Measurements from ENCODE around the gene RAB12. TPM values are rescaled to one million over a fixed set of nuclear protein-coding genes. Genes with fewer than 3 reads are reported as not detected.
A peak's percentile ranks its signal among the peaks of the same experiment; 100 is the strongest.
"Not testable (repeated sequence)": the region's sequence is repeated elsewhere in the genome, so short reads cannot be mapped to it uniquely, and the experiment has no call there.

The RAB12 gene, protein sequence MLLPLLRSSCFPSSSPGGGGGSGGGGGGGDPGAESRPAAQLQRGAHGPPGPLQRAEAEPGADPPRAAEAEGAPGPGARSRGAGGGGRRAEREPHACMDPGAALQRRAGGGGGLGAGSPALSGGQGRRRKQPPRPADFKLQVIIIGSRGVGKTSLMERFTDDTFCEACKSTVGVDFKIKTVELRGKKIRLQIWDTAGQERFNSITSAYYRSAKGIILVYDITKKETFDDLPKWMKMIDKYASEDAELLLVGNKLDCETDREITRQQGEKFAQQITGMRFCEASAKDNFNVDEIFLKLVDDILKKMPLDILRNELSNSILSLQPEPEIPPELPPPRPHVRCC
- total RNA-seq (10 to 100 TPM; 15.0 to 15.3 TPM), polyA plus RNA-seq (0.24 TPM)

DNA sequence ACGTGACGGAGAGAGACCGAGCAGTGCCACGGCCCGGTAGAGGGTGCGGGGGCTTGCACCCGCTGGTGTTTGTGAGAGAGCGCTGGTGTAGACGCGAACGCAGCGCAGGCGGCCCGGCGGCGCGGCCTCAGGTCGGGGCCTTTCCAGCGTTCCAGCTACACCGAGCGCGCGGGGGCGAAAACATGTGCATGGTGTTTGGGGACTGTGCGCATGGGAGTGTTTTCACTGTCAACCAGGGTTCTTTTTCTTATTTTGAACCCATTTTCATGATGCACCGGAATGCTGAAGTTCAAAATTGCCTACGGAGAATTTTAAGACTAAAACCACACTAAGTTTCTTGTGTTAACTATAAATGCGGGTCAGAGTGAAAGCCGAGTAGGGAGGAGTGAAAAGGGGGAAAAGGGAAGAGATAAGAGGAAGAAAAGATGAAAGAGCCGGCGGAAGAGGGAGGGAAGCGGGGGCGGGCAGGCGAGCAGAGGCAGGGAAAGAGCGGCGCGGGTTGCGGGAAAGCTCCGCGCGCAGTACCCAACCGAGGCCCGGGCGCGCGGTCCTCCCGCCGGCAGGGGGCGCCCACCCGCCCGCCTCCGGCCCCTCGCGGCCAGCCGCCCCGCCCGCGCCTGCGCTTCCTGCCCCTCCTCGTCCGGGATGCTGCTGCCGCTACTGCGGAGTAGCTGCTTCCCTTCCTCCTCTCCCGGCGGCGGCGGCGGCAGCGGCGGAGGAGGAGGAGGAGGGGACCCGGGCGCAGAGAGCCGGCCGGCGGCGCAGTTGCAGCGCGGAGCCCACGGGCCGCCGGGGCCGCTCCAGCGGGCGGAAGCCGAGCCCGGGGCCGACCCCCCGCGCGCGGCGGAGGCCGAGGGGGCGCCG, at the start of gene RAB12:
RAB12 (plus strand) TSS at position 643 of the 864 bp plus-strand sequence; CDS start at position 646, 3 bp downstream.
- ChIA-PET POLR2A (interaction anchor here (0.5 to 1.2 kb wide), 3 partner anchors 14 to 1305 kb away, joined by 3 to 6 read pairs (median 6); partner anchors contain the start of gene VAPA), CTCF (interaction anchor here (1.2 kb wide), 1 partner anchor 9 kb away, joined by 11 read pairs; no protein-coding TSS in a partner anchor)
- Mint-ChIP-seq H3K9me3 (no peaks in the 10 kb centered on the region), H3K27ac (peak within 1 kb of the TSS; percentile 84 to 97 (median 94)), H3K36me3 (peaks cover 0 to 13% (median 2%) of the 10 kb centered on the region in 3 donors), H3K4me1 (peaks cover 50 to 58% (median 55%) of the 10 kb centered on the region in 3 donors), H3K4me3 (peak within 1 kb of the TSS; percentile 89 to 97 (median 93)), H3K27me3 (peaks cover 3 to 8% of the 10 kb centered on the region in 2 donors)
- Histone ChIP-seq H3K27me3 (ENCODE audit: insufficient read depth, low read length, poor library complexity, severe bottlenecking) (peaks cover 3% of the 10 kb centered on the region), H3K4me3 (ENCODE audit: low read length) (peak within 1 kb of the TSS; percentile 75), H3K9me3 (ENCODE audit: low read length) (no peaks in the 10 kb centered on the region), H3K4me1 (ENCODE audit: insufficient read depth, low read length) (peaks cover 32% of the 10 kb centered on the region), H3K36me3 (ENCODE audit: insufficient read depth, low read length) (no peaks in the 10 kb centered on the region), H3K27ac (ENCODE audit: low read depth, low read length) (peak within 1 kb of the TSS; percentile 68)
- DNase-seq: peak; percentile 84 to 90 (median 84)

DNA sequence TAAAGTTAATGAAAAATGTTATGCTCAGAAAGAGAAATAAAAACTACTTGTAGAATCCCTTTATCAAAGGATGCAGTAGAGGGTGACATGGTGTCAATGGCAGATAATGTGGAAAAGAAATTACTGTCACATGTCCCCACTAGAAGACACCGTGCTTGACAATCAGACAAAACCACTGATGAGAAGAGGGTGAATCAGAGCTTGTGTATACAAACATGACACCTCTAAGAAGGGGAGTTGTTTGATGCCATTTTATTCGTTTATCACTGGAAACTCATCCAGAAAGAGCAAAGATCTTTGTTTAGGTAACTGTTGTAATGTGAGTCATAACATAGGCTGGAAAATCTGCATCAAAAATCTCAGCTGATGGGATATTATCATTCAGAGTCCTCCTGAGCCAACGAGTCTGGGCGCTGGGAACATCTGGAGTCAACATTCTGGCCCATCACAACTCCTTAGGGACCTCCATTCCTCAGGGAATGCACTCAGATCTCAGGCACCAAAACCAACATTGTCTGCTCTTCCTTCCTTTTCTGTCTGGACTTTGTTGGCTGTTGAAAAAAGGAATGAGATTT, 49.5 kb upstream of the RAB12 start:
- H3K4me3 ChIP-seq (ENCODE audit: low read length): no peak overlapping the region
- peaks cover 0 to 4% (median 0%) of the 10 kb centered on the region in 5 donors for H3K9me3 Mint-ChIP-seq
- H3K36me3 ChIP-seq (ENCODE audit: insufficient read depth, low read length): no peaks in the 10 kb centered on the region
- no peaks in the 10 kb centered on the region for H3K9me3 ChIP-seq (ENCODE audit: low read length)
- H3K36me3 Mint-ChIP-seq: no peaks in the 10 kb centered on the region
- DNase-seq: no peak
- H3K4me3 Mint-ChIP-seq: no peak overlapping the region
- no peaks in the 10 kb centered on the region for H3K27me3 ChIP-seq (ENCODE audit: insufficient read depth, low read length, poor library complexity, severe bottlenecking)
- ChIA-PET POLR2A (no interaction called here), CTCF (no interaction called here)
- no peaks in the 10 kb centered on the region for H3K4me1 Mint-ChIP-seq
- no peak overlapping the region for H3K27ac Mint-ChIP-seq
- no peaks in the 10 kb centered on the region for H3K4me1 ChIP-seq (ENCODE audit: insufficient read depth, low read length)
- peaks cover 2 to 27% of the 10 kb centered on the region in 2 donors for H3K27me3 Mint-ChIP-seq
- no peak overlapping the region for H3K27ac ChIP-seq (ENCODE audit: low read depth, low read length)

DNA sequence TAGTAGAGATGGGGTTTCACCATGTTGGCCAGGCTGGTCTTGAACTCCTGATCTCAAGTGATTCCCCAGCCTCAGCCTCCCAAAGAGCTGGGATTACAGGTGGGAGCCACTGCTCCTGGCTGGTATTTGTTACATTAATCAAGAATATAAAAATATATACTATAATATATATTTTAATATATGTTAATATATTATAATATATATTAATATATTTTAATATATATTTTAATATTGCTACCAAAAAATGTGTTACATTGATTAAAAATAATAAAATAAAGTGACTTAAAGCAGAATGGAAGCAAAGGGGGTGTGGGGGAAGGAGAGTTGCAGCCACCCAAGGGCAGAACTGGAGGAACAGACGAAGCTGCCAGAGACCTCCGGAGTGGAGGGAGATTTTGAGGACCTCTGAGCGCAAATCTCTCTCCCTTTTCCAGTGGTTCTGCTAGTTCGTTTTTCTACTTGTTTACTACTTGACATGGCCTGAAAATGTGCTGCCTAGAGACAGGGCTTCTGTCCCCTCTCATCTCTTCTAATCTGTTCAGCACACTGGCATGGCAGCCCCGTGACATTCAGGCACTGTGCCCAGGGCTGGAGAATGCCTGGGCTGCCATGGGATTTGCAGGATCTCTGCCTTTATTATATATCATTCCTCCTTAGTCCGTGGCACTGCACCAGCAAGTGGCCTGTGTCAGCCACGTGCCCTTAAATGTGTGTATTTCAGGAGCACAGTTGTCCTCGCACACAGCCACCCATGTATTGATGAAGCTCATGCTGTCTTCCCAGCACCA, 47.9 kb upstream of the RAB12 start:
- peaks cover 0 to 27% of the 10 kb centered on the region in 2 donors for H3K27me3 Mint-ChIP-seq
- no peaks in the 10 kb centered on the region for H3K27me3 ChIP-seq (ENCODE audit: insufficient read depth, low read length, poor library complexity, severe bottlenecking)
- no peaks in the 10 kb centered on the region for H3K36me3 ChIP-seq (ENCODE audit: insufficient read depth, low read length)
- no peak for DNase-seq
- no peak overlapping the region for H3K4me3 Mint-ChIP-seq
- no peak overlapping the region for H3K27ac Mint-ChIP-seq
- H3K27ac ChIP-seq (ENCODE audit: low read depth, low read length): no peak overlapping the region
- H3K4me1 ChIP-seq (ENCODE audit: insufficient read depth, low read length): no peaks in the 10 kb centered on the region
- no peaks in the 10 kb centered on the region for H3K4me1 Mint-ChIP-seq
- ChIA-PET POLR2A (no interaction called here), CTCF (no interaction called here)
- no peaks in the 10 kb centered on the region for H3K9me3 ChIP-seq (ENCODE audit: low read length)
- H3K36me3 Mint-ChIP-seq: no peaks in the 10 kb centered on the region
- H3K9me3 Mint-ChIP-seq: peaks cover 0 to 4% (median 0%) of the 10 kb centered on the region in 5 donors
- H3K4me3 ChIP-seq (ENCODE audit: low read length): no peak overlapping the region

DNA sequence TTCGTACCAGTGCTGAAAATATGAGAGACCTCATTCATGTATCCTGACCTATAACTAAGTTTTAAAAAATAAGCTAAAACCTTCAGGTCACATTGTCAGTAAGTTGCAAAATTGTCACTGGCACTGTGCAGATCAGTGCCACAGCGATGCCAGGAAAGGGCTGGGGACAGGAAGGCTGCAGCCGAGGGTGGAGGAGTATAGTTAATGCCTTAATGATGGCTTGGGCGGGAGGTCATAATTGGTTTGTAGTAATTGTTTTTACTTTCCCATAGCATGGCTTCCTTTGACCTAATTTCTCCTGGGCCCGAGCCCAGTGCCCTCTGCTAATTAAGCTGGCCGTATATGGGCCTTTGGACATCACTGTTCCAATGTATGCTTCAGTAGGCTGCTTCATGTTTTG, 47.2 kb upstream of the RAB12 start:
- CTCF ChIA-PET: no interaction called here
- peaks cover 0 to 24% of the 10 kb centered on the region in 2 donors for H3K27me3 Mint-ChIP-seq
- no peaks in the 10 kb centered on the region for H3K36me3 Mint-ChIP-seq
- Histone ChIP-seq H3K27ac (ENCODE audit: low read depth, low read length) (no peak overlapping the region), H3K4me1 (ENCODE audit: insufficient read depth, low read length) (no peaks in the 10 kb centered on the region), H3K9me3 (ENCODE audit: low read length) (no peaks in the 10 kb centered on the region), H3K4me3 (ENCODE audit: low read length) (no peak overlapping the region), H3K27me3 (ENCODE audit: insufficient read depth, low read length, poor library complexity, severe bottlenecking) (no peaks in the 10 kb centered on the region), H3K36me3 (ENCODE audit: insufficient read depth, low read length) (no peaks in the 10 kb centered on the region)
- POLR2A ChIA-PET: no interaction called here
- no peak overlapping the region for H3K27ac Mint-ChIP-seq
- no peak overlapping the region for H3K4me3 Mint-ChIP-seq
- H3K4me1 Mint-ChIP-seq: no peaks in the 10 kb centered on the region
- peaks cover 0 to 4% (median 0%) of the 10 kb centered on the region in 5 donors for H3K9me3 Mint-ChIP-seq
- no peak for DNase-seq

DNA sequence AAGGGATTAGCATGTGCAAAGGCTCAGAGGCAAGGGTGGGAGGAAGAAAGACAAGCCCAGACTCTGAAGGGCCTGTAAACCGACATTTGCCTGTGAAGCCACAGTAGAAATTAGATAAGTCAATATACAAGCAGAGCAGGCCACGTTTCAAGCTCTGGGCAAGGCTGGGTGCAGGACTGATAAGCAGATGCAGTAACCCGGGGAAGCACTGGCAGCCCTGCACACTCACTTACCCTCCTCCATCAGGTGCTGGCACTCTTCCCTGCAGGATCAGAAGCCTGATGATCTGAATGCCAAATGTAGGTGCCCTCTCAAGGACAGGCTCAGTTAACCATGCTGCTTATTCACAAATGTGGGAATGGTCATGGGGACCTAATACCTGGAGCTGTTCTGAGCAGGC, 46.3 kb upstream of the RAB12 start:
- H3K27ac ChIP-seq (ENCODE audit: low read depth, low read length): no peak overlapping the region
- POLR2A ChIA-PET: no interaction called here
- no peak overlapping the region for H3K4me3 ChIP-seq (ENCODE audit: low read length)
- H3K9me3 ChIP-seq (ENCODE audit: low read length): no peaks in the 10 kb centered on the region
- no peak overlapping the region for H3K27ac Mint-ChIP-seq
- H3K4me1 ChIP-seq (ENCODE audit: insufficient read depth, low read length): no peaks in the 10 kb centered on the region
- peaks cover 0 to 4% (median 0%) of the 10 kb centered on the region in 5 donors for H3K9me3 Mint-ChIP-seq
- no peaks in the 10 kb centered on the region for H3K36me3 ChIP-seq (ENCODE audit: insufficient read depth, low read length)
- H3K4me3 Mint-ChIP-seq: no peak overlapping the region
- CTCF ChIA-PET: no interaction called here
- no peaks in the 10 kb centered on the region for H3K27me3 ChIP-seq (ENCODE audit: insufficient read depth, low read length, poor library complexity, severe bottlenecking)
- H3K36me3 Mint-ChIP-seq: no peaks in the 10 kb centered on the region
- peaks cover 0 to 21% of the 10 kb centered on the region in 2 donors for H3K27me3 Mint-ChIP-seq
- no peaks in the 10 kb centered on the region for H3K4me1 Mint-ChIP-seq
- DNase-seq: no peak

DNA sequence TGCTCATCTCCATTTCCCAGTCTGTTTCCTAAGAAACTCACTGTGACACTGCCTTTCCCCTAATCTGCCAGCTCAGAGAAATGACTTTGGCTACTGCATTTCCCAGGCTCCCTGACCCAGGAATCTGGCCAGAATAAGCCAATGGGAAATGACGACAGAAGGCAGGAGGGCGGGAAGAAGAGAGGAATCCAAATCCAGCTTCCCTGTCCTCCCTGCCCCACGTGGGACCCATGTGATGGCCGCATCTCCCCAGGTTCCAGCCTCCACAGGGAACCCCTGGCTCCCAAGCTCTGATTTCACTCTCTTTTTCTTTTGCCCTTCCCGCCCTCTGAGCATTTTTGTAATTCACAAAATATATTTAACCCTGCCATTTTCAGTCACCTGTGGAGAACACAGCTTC, 37.8 kb upstream of the RAB12 start:
- H3K4me3 Mint-ChIP-seq: no peak overlapping the region
- peaks cover 0 to 4% of the 10 kb centered on the region in 2 donors for H3K27me3 Mint-ChIP-seq
- Histone ChIP-seq H3K27me3 (ENCODE audit: insufficient read depth, low read length, poor library complexity, severe bottlenecking) (no peaks in the 10 kb centered on the region), H3K36me3 (ENCODE audit: insufficient read depth, low read length) (no peaks in the 10 kb centered on the region), H3K4me1 (ENCODE audit: insufficient read depth, low read length) (no peaks in the 10 kb centered on the region), H3K27ac (ENCODE audit: low read depth, low read length) (no peak overlapping the region), H3K9me3 (ENCODE audit: low read length) (no peaks in the 10 kb centered on the region), H3K4me3 (ENCODE audit: low read length) (no peak overlapping the region)
- no peaks in the 10 kb centered on the region for H3K9me3 Mint-ChIP-seq
- no peak for DNase-seq
- no peaks in the 10 kb centered on the region for H3K4me1 Mint-ChIP-seq
- no peaks in the 10 kb centered on the region for H3K36me3 Mint-ChIP-seq
- ChIA-PET CTCF (no interaction called here), POLR2A (no interaction called here)
- no peak overlapping the region for H3K27ac Mint-ChIP-seq

DNA sequence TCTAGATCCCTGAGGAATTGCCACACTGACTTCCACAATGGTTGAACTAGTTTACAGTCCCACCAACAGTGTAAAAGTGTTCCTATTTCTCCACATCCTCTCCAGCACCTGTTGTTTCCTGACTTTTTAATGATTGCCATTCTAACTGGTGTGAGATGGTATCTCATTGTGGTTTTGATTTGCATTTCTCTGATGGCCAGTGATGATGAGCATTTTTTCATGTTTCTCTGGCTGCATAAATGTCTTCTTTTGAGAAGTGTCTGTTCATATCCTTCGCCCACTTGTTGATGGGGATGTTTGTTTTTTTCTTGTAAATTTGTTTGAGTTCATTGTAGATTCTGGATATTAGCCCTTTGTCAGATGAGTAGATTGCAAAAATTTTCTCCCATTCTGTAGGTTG, 35.5 kb upstream of the RAB12 start:
- H3K27me3 ChIP-seq (ENCODE audit: insufficient read depth, low read length, poor library complexity, severe bottlenecking); H3K9me3 Mint-ChIP-seq; H3K27ac ChIP-seq (ENCODE audit: low read depth, low read length); POLR2A ChIA-PET; H3K4me3 Mint-ChIP-seq; H3K9me3 ChIP-seq (ENCODE audit: low read length); DNase-seq; H3K36me3 Mint-ChIP-seq; CTCF ChIA-PET; H3K4me1 ChIP-seq (ENCODE audit: insufficient read depth, low read length); H3K27ac Mint-ChIP-seq; H3K36me3 ChIP-seq (ENCODE audit: insufficient read depth, low read length); H3K4me1 Mint-ChIP-seq; H3K4me3 ChIP-seq (ENCODE audit: low read length): not testable (repeated sequence)
- peaks cover 0 to 11% of the 10 kb centered on the region in 2 donors for H3K27me3 Mint-ChIP-seq
